ENCODE data around the gene CEBPZ. TPM values are rescaled to one million over a fixed set of nuclear protein-coding genes. Genes with fewer than 3 reads are reported as not detected.

CEBPZ gene
- total RNA-seq, 2 experiments from 2014 or later: 69.2 to 78.6 TPM

GRCh38 chr2:37191747-37192146 is 39.6 kb downstream of the CEBPZ start:
- Mint-ChIP-seq H3K36me3 (ENCODE audit: low read depth) (peaks cover 2% of the 10 kb centered on the region), H3K4me3 (no peak overlapping the region), H3K27ac (no peak overlapping the region), H3K9me3 (no peaks in the 10 kb centered on the region), H3K27me3 (peaks cover 4% of the 10 kb centered on the region), H3K4me1 (ENCODE audit: low read depth) (peaks cover 3% of the 10 kb centered on the region)
- intact Hi-C loops (cut with micrococcal nuclease): no loop called here
- DNase-seq (no peak), ATAC-seq (no peak)
- TF ChIP-seq CTCF (IDR thresholded peaks at IDR 0.05): no peak
- CTCF ChIA-PET: interaction anchor here (2.5 kb wide), 1 partner anchor 23 kb away, joined by 8 read pairs; no protein-coding TSS in a partner anchor
- POLR2A ChIA-PET: no interaction called here

- no peak for ATAC-seq
- intact Hi-C loops (cut with micrococcal nuclease): no loop called here
- Mint-ChIP-seq H3K4me1 (ENCODE audit: low read depth) (peaks cover 2% of the 10 kb centered on the region), H3K4me3 (no peak overlapping the region), H3K27me3 (peaks cover 4% of the 10 kb centered on the region), H3K9me3 (no peaks in the 10 kb centered on the region), H3K36me3 (ENCODE audit: low read depth) (peaks cover under 1% of the 10 kb centered on the region), H3K27ac (no peak overlapping the region)
- CTCF ChIA-PET: interaction anchor here (2.5 kb wide), 1 partner anchor 23 kb away, joined by 8 read pairs; no protein-coding TSS in a partner anchor
- POLR2A ChIA-PET: interaction anchor here (0.6 kb wide), 1 partner anchor 135 kb away, joined by 3 read pairs; no protein-coding TSS in a partner anchor
- no peak for DNase-seq
- no peak for TF ChIP-seq CTCF (IDR thresholded peaks at IDR 0.05)
These were observed 40.1 kb downstream of the CEBPZ start for GRCh38 chr2:37191253-37191652.

- no peak overlapping the region for H3K4me3 Mint-ChIP-seq
- H3K9me3 Mint-ChIP-seq: no peaks in the 10 kb centered on the region
- ATAC-seq (no peak), DNase-seq (no peak)
- no peak for TF ChIP-seq CTCF (IDR thresholded peaks at IDR 0.05)
- intact Hi-C loops (cut with micrococcal nuclease): no loop called here
- no peak overlapping the region for H3K27ac Mint-ChIP-seq
- POLR2A ChIA-PET: interaction anchor here (0.6 to 2.8 kb wide), 2 partner anchors 34 to 108 kb away, joined by 3 to 8 read pairs; partner anchors contain the start of gene EIF2AK2
- CTCF ChIA-PET: interaction anchor here (1.0 kb wide), 1 partner anchor 22 kb away, joined by 3 read pairs; no protein-coding TSS in a partner anchor
- H3K27me3 Mint-ChIP-seq: peaks cover 4% of the 10 kb centered on the region
- H3K36me3 Mint-ChIP-seq (ENCODE audit: low read depth): no peaks in the 10 kb centered on the region
- H3K4me1 Mint-ChIP-seq (ENCODE audit: low read depth): no peaks in the 10 kb centered on the region
These were observed 41.1 kb downstream of the CEBPZ start for GRCh38 chr2:37190290-37190689.

- no peak overlapping the region for H3K4me3 Mint-ChIP-seq
- intact Hi-C loops (cut with micrococcal nuclease): no loop called here
- H3K27ac Mint-ChIP-seq: no peak overlapping the region
- no peaks in the 10 kb centered on the region for H3K9me3 Mint-ChIP-seq
- H3K27me3 Mint-ChIP-seq: peaks cover 4% of the 10 kb centered on the region
- ATAC-seq (peak; percentile 79), DNase-seq (peak; percentile 26)
- no peaks in the 10 kb centered on the region for H3K4me1 Mint-ChIP-seq (ENCODE audit: low read depth)
- POLR2A ChIA-PET: interaction anchor here (0.6 to 2.8 kb wide), 2 partner anchors 33 to 108 kb away, joined by 3 to 8 read pairs; partner anchors contain the start of gene EIF2AK2
- no peak for TF ChIP-seq CTCF (IDR thresholded peaks at IDR 0.05)
- CTCF ChIA-PET: interaction anchor here (0.8 to 1.1 kb wide), 3 partner anchors 9 to 22 kb away, joined by 3 to 4 read pairs (median 3); no protein-coding TSS in a partner anchor
- no peaks in the 10 kb centered on the region for H3K36me3 Mint-ChIP-seq (ENCODE audit: low read depth)
These were observed 41.8 kb downstream of the CEBPZ start for GRCh38 chr2:37189452-37190153.

- intact Hi-C loops (cut with micrococcal nuclease): no loop called here
- DNase-seq (no peak), ATAC-seq (no peak)
- ChIA-PET POLR2A (interaction anchor here (2.8 kb wide), 1 partner anchor 32 kb away, joined by 8 read pairs; the partner anchor contains the start of gene EIF2AK2), CTCF (interaction anchor here (1.1 kb wide), 1 partner anchor 8 kb away, joined by 3 read pairs; no protein-coding TSS in a partner anchor)
- peaks cover 4% of the 10 kb centered on the region for H3K27me3 Mint-ChIP-seq
- H3K9me3 Mint-ChIP-seq: no peaks in the 10 kb centered on the region
- H3K27ac Mint-ChIP-seq: no peak within 1 kb of the TSS
- TF ChIP-seq CTCF (IDR thresholded peaks at IDR 0.05): no peak
- H3K36me3 Mint-ChIP-seq (ENCODE audit: low read depth): no peaks in the 10 kb centered on the region
- no peaks in the 10 kb centered on the region for H3K4me1 Mint-ChIP-seq (ENCODE audit: low read depth)
- H3K4me3 Mint-ChIP-seq: no peak within 1 kb of the TSS
These were observed 42.8 kb downstream of the CEBPZ start, which contains the start of gene SULT6B1 for GRCh38 chr2:37188570-37188969. SULT6B1 (minus strand) TSS chr2:37188670; CDS start chr2:37188640, 30 bp downstream.

Data from activated CD8-positive, alpha-beta T cell treated with anti-CD3 and anti-CD28 coated beads for 36 hours (primary cell).